HEK293T (cell line): ENCODE data around the gene SEMA3A.

Source experiments
- BHLHE40 ChIP-seq: fragments of 450-650 bp; IDR thresholded peaks from 2 replicates; pipeline ENCODE4 v1.6.1; 2016; ENCODE audit warnings: mild to moderate bottlenecking, moderate library complexity, borderline replicate concordance
- FOXA1 ChIP-seq: fragments of 450-650 bp; IDR thresholded peaks from 2 replicates; pipeline ENCODE4 v1.6.1; 2016; ENCODE audit warnings: mild to moderate bottlenecking
- FOXK2 ChIP-seq: fragments of 450-650 bp; IDR thresholded peaks from 2 replicates; pipeline ENCODE4 v1.6.1; 2016; ENCODE audit warnings: mild to moderate bottlenecking
- NFRKB ChIP-seq: fragments of 450-650 bp; IDR thresholded peaks from 2 replicates; pipeline ENCODE4 v1.6.1; 2016; ENCODE audit warnings: mild to moderate bottlenecking, moderate library complexity
- SP1 ChIP-seq: fragments of 450-650 bp; IDR thresholded peaks from 2 replicates; pipeline ENCODE4 v1.6.1; 2017
- SUZ12 ChIP-seq: fragments of 450-650 bp; IDR thresholded peaks from 2 replicates; pipeline ENCODE4 v1.6.1; 2016; ENCODE audit warnings: mild to moderate bottlenecking
- TARDBP ChIP-seq: fragments of 450-650 bp; IDR thresholded peaks from 2 replicates; pipeline ENCODE4 v1.6.1; 2016
- ZNF384 ChIP-seq: fragments of 450-650 bp; IDR thresholded peaks from 2 replicates; pipeline ENCODE4 v1.6.1; 2016
- TF ChIP-seq, protein P1 (sequence below): fragments of 450-650 bp; IDR thresholded peaks from 2 replicates; pipeline ENCODE4 v1.6.1; 2016

DNA sequence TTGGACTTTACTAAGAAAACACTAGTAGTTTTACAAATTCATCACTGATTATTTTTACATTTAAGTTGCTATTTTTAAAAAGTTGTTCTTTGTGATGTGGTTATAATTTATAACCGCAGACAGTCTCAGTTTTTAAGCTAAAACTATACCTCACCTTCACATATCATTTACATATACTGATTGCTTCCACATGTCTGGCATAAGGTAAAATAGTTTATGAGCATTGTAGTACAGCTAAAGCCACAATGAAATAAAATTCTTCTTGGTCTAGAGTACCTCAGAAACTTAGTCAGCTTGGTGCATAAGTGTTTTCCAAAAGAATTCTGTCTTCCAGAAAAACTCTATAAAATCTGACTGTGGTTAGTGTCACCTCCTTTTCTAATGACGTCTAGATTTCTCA lies 13.0 kb downstream of the SEMA3A start:
- TF ChIP-seq SUZ12 (no peak), SP1 (no peak), TARDBP (no peak), FOXA1 (no peak), ZNF384 (no peak), FOXK2 (no peak), NFRKB (no peak), BHLHE40 (no peak)
- TF ChIP-seq, protein P1, sequence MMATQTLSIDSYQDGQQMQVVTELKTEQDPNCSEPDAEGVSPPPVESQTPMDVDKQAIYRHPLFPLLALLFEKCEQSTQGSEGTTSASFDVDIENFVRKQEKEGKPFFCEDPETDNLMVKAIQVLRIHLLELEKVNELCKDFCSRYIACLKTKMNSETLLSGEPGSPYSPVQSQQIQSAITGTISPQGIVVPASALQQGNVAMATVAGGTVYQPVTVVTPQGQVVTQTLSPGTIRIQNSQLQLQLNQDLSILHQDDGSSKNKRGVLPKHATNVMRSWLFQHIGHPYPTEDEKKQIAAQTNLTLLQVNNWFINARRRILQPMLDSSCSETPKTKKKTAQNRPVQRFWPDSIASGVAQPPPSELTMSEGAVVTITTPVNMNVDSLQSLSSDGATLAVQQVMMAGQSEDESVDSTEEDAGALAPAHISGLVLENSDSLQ, result no peak
